KG1 (cell line): Measurements from ENCODE around the gene OR4F17.
"Not testable (repeated sequence)": the region's sequence is repeated elsewhere in the genome, so short reads cannot be mapped to it uniquely, and the experiment has no call there.

Experiments used
- DNase-seq: peaks from one replicate; lab custom pipeline; 2025; lab: John Stamatoyannopoulos, UW

The OR4F17 gene

GRCh38 chr19:106804-107203 is at the start of gene OR4F17:
OR4F17 (plus strand) TSS chr19:107104; CDS start chr19:110679, 3,575 bp downstream.
- not testable (repeated sequence) for DNase-seq

GRCh38 chr19:70793-71192 is 36.1 kb upstream of the OR4F17 start:
- DNase-seq = not testable (repeated sequence)

- DNase-seq = not testable (repeated sequence)
These were observed 24.0 kb upstream of the OR4F17 start for GRCh38 chr19:82864-83263.

GRCh38 chr19:83626-84025 is 23.3 kb upstream of the OR4F17 start:
- not testable (repeated sequence) for DNase-seq

GRCh38 chr19:90678-91077 is 16.2 kb upstream of the OR4F17 start:
- not testable (repeated sequence) for DNase-seq

GRCh38 chr19:94794-95193 is 12.1 kb upstream of the OR4F17 start:
- DNase-seq = not testable (repeated sequence)

- not testable (repeated sequence) for DNase-seq
These were observed 9.3 kb upstream of the OR4F17 start for GRCh38 chr19:97647-98046.

- not testable (repeated sequence) for DNase-seq
These were observed 13.7 kb downstream of the OR4F17 start for GRCh38 chr19:120443-121140.
